GM19025 (cell line): ENCODE measurements around the gene NUP210.
"Not testable (repeated sequence)": the region's sequence is repeated elsewhere in the genome, so short reads cannot be mapped to it uniquely, and the experiment has no call there.

ENCODE experiments used
- ATAC-seq: cut with Tn5 transposase; IDR thresholded peaks from one replicate; pipeline ENCODE4 v1.9.1; 2021; ENCODE audit warnings: mild to moderate bottlenecking, low read depth, moderate library complexity; ENCODE audit not compliant: unreplicated experiment

Gene NUP210

GRCh38 chr3:13420045-13420830 lies at the start of gene NUP210:
TSS of gene NUP210 (minus strand) at chr3:13420322. CDS start at chr3:13420226, 96 bp downstream.
- peak; percentile 65 for ATAC-seq

- ATAC-seq, result no peak
Measured at GRCh38 chr3:13466781-13467180, 46.7 kb upstream of the NUP210 start.

- ATAC-seq, result no peak
Measured at GRCh38 chr3:13465236-13465873, 45.2 kb upstream of the NUP210 start.

DNA sequence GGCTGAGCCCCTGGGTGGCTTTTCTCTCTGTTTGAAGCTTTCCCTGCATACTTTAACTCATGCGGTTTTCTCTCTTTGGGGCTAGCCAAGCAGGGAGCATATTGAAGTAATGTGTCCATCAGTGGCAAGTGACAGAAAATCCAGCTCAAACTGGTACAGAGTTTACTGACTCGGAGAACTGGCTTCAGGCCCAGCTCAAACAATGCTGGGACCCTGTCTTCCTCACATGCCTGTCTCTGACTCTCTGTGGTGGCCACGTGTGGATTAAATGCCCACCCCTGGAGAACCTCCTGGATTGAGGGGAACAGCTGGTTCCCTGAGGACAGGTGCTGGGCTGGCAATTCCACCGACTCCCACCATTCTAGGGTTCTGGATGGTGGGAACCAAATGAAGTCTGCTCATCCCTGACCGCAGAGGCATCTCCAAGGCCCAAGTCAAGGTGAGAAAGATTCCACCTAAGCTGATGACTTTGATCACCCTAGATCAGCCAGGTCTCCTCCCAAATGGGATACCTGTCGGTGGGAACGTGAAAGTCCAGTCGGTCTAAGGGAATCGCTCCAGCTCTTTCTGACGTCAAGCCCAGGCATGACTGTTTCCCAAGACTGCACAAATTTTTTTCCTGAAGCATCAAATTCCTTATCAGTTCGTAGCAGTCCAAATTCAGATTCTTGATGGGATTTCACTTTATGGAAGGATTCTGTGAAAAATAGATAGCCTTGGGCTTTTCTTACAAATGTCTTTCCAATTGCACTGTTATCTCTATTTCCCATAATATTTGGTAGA lies 43.7 kb upstream of the NUP210 start:
- ATAC-seq, result no peak

- no peak for ATAC-seq
Measured at GRCh38 chr3:13462822-13463221, 42.7 kb upstream of the NUP210 start.

GRCh38 chr3:13462125-13462629 lies 42.1 kb upstream of the NUP210 start:
- no peak for ATAC-seq

GRCh38 chr3:13461169-13462124 lies 41.3 kb upstream of the NUP210 start:
- no peak for ATAC-seq

GRCh38 chr3:13460341-13460736 lies 40.2 kb upstream of the NUP210 start:
- ATAC-seq, result no peak

DNA sequence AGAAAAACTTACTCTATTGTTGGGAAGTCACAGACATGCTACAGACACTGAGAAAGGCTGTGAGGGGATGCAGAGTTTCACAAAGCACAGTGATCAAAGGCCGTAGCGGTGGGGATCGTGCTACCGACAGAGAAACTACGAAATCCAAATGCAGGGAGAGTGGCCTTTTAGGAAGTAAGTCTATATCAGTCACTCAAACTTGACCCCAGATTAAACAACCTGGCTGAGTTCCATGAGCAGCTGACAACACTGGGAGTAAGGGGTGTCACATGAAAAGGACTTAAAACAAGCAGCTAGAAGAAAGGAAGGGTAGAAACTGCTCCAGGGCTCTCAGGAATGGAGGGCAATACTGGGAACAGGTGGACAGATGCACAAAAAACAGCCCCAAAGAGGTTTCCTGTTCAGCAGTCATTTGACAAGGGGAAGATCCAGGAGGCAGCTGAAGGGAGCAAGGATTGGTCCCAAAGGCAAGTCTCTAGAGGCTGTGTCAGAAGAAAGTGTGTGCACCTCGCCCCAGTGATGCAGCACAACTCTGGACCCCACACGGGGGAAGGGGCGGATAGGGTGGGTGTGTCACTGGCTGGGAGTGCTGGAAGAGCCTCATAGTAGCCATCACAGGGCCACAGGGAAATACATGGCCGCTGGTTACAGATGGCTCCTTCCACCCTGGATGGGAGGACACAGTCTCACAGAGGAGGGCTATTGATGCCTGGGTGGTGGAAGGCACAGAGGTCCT lies 39.7 kb upstream of the NUP210 start:
- ATAC-seq, result no peak

GRCh38 chr3:13457593-13457992 lies 37.5 kb upstream of the NUP210 start:
- no peak for ATAC-seq

- no peak for ATAC-seq
Measured at GRCh38 chr3:13455644-13456043, 35.5 kb upstream of the NUP210 start.

GRCh38 chr3:13452490-13453335 lies 32.6 kb upstream of the NUP210 start:
- no peak for ATAC-seq

DNA sequence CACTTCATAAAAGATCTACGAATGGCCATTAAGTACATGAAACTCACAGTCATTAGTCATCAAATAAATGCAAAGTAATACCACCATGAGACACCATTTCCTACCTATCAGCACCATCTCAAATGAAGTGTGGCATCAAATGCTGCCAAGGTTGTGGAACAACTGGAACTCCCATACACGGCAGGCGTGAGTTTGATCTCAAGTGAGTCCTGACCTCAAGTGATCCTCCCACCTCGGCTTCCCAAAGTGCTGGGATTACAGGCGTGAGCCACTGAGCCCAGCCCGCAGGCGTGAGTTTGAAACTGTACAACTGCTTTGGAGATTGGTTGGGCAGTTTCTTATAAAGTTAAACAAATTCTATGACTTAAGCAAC lies 31.2 kb upstream of the NUP210 start:
- no peak for ATAC-seq

- ATAC-seq, result not testable (repeated sequence)
Measured at GRCh38 chr3:13442882-13443281, 22.8 kb upstream of the NUP210 start.

GRCh38 chr3:13440204-13440817 lies 20.2 kb upstream of the NUP210 start:
- ATAC-seq, result no peak

GRCh38 chr3:13436213-13436612 lies 16.1 kb upstream of the NUP210 start:
- ATAC-seq, result not testable (repeated sequence)

- ATAC-seq, result no peak
Measured at GRCh38 chr3:13433912-13434311, 13.8 kb upstream of the NUP210 start.

- no peak for ATAC-seq
Measured at GRCh38 chr3:13432093-13432492, 12.0 kb upstream of the NUP210 start.
